Measurements from ENCODE around the gene MAFF. TPM values are rescaled to one million over a fixed set of nuclear protein-coding genes. Genes with fewer than 3 reads are reported as not detected.
A peak's percentile ranks its signal among the peaks of the same experiment; 100 is the strongest.
"Not testable (repeated sequence)": the region's sequence is repeated elsewhere in the genome, so short reads cannot be mapped to it uniquely, and the experiment has no call there.

MAFF gene
- total RNA-seq, 1 donor from 2014 or later: 3.1 TPM

GRCh38 chr22:38223289-38223960, 21.6 kb downstream of the MAFF start:
- no peak for DNase-seq

- DNase-seq: no peak
Observed at GRCh38 chr22:38226853-38227649, 25.3 kb downstream of the MAFF start.

- no peak for DNase-seq
Observed at GRCh38 chr22:38228326-38228872, 26.6 kb downstream of the MAFF start.

- no peak for DNase-seq
Observed at GRCh38 chr22:38228873-38229740, 27.3 kb downstream of the MAFF start.

GRCh38 chr22:38230108-38230825, 28.5 kb downstream of the MAFF start:
- no peak for DNase-seq

GRCh38 chr22:38230916-38231315, 29.1 kb downstream of the MAFF start:
- no peak for DNase-seq

GRCh38 chr22:38232196-38232595, 30.4 kb downstream of the MAFF start:
- DNase-seq: no peak

- no peak for DNase-seq
Observed at GRCh38 chr22:38233427-38233826, 31.6 kb downstream of the MAFF start.

GRCh38 chr22:38233856-38234255, 32.1 kb downstream of the MAFF start:
- not testable (repeated sequence) for DNase-seq

- no peak for DNase-seq
Observed at GRCh38 chr22:38235240-38235850, 33.6 kb downstream of the MAFF start.

GRCh38 chr22:38236786-38237185, 35.0 kb downstream of the MAFF start:
- no peak for DNase-seq

GRCh38 chr22:38238519-38239071, 36.8 kb downstream of the MAFF start:
- peak; percentile 55 for DNase-seq

GRCh38 chr22:38239101-38239761, 37.4 kb downstream of the MAFF start:
- DNase-seq: peak; percentile 55

- DNase-seq: peak; percentile 70
Observed at GRCh38 chr22:38240734-38241252, 39.0 kb downstream of the MAFF start.

- DNase-seq: peak; percentile 29
Observed at GRCh38 chr22:38243007-38243765, 41.4 kb downstream of the MAFF start.

- DNase-seq: no peak
Observed at GRCh38 chr22:38244106-38244505, 42.3 kb downstream of the MAFF start.

GRCh38 chr22:38246046-38246658, 44.4 kb downstream of the MAFF start:
- DNase-seq: no peak

GRCh38 chr22:38246692-38247091, 44.9 kb downstream of the MAFF start:
- peak; percentile 44 for DNase-seq

- no peak for DNase-seq
Observed at GRCh38 chr22:38247713-38248112, 45.9 kb downstream of the MAFF start.

All from occipital lobe (tissue), 2 donors.